Measurements from ENCODE around the gene NSMF. TPM values are rescaled to one million over a fixed set of nuclear protein-coding genes. Genes with fewer than 3 reads are reported as not detected.

Gene NSMF
- total RNA-seq, 2 donors from 2014 or later: 16.2 to 26.2 TPM

DNA sequence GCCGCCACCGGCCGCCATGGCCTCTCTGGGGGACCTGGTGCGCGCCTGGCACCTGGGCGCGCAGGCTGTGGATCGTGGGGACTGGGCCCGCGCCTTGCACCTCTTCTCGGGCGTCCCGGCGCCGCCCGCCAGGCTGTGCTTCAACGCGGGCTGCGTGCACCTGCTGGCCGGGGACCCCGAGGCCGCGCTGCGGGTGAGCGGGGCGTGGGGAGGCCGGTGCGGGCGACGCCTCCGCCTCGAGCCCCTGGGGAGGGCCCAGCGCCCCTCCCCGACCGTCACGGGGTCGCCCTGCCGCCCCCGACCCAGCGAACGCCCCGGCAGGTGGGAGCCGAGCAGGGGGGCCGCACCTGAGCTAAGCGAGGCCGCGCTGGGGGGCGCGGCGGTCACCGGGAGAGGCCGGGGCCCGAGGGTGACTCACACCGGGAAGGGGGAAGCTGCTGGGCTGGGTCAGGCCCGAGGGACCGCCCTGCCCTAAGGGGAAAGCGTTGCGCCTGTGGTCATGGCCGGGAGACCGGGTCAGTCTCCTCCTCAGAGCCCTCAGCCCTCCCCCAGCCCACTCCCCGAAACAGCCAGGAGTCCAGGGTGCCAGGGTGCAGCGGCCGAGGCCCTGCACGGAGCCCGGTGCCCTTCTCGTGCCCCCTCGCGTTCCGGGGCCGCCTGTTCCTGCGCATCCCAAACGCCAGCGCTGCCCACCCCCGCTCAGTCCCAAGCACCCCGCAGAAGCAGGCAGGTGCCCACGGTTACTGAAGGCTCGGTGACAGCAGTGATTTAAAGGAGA, 35.4 kb downstream of the NSMF start:
- Histone ChIP-seq H3K27me3 (no peaks in the 10 kb centered on the region), H3K4me3 (peak overlapping the region; percentile 79 to 92), H3K36me3 (no peaks in the 10 kb centered on the region), H3K9me3 (no peaks in the 10 kb centered on the region), H3K4me1 (peaks cover 0 to 24% of the 10 kb centered on the region in 2 donors), H3K27ac (peak overlapping the region; percentile 74 to 82)
- DNase-seq (ENCODE audit: low spot score): no peak
- TF ChIP-seq, protein P1, sequence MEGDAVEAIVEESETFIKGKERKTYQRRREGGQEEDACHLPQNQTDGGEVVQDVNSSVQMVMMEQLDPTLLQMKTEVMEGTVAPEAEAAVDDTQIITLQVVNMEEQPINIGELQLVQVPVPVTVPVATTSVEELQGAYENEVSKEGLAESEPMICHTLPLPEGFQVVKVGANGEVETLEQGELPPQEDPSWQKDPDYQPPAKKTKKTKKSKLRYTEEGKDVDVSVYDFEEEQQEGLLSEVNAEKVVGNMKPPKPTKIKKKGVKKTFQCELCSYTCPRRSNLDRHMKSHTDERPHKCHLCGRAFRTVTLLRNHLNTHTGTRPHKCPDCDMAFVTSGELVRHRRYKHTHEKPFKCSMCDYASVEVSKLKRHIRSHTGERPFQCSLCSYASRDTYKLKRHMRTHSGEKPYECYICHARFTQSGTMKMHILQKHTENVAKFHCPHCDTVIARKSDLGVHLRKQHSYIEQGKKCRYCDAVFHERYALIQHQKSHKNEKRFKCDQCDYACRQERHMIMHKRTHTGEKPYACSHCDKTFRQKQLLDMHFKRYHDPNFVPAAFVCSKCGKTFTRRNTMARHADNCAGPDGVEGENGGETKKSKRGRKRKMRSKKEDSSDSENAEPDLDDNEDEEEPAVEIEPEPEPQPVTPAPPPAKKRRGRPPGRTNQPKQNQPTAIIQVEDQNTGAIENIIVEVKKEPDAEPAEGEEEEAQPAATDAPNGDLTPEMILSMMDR (IDR thresholded peaks at IDR 0.05): peak in 1 of 2 donors; percentile 33

DNA sequence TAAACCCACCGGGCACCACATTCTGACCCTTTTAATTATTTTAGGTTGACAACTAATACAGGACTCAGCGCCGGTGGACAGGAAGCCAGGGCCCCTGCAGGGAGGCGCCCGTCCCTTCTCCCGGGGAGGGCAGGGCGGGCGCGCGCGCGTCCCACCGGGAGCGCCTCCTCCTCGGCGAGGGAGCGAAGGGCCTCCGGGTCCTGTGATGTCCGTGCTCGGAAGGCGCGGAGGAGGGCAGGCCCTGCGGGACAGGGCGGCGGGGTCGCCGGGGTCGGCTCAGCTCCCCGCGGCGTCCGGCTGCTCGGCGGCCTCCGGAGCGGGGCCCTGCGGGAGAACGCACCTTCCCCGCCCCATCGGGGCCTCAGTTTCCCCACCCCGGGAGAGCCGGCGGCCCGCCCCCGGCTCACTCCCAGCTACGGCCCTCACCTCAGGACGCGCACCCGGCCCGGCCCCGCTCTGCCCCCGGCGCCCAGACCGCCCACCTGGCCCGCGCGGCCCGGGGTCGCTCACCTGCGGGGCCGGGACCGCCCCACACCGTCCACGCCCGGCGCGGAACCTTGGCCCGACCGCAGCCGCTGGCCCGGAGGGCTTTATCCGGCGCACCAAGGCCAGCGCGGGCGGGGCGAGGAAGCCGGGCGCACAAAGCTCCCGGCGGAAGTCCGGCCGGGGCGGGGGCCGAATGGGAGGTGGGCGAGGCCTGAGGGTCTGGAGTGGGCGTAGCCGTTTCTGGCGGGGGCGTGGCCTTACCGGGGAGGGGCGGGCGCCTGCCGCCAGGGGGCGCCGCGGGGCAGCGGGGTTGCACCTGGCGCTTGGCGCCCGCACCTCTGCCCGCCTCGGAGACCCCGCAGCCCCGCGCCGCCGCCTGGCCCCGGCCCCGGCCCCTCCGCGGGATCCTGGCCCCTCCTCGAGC, 36.3 kb downstream of the NSMF start, which contains the start of the genes EXD3 and NOXA1:
TSS of gene EXD3 (minus strand) at position 559 of the 910 bp plus-strand sequence. CDS start 27,805 bp downstream, outside the sequence.
TSS of gene NOXA1 (plus strand) at position 790 of the 910 bp plus-strand sequence. CDS start 137 bp downstream, outside the sequence.
- peak; percentile 88 for DNase-seq (ENCODE audit: low spot score)
- peak within 1 kb of the TSS; percentile 79 to 92 for H3K4me3 ChIP-seq
- H3K9me3 ChIP-seq: no peaks in the 10 kb centered on the region
- peaks cover 0 to 27% of the 10 kb centered on the region in 2 donors for H3K4me1 ChIP-seq
- peak within 1 kb of the TSS; percentile 78 to 82 for H3K27ac ChIP-seq
- TF ChIP-seq, protein P1 (IDR thresholded peaks at IDR 0.05): peak; percentile 77 to 95
- H3K27me3 ChIP-seq: no peaks in the 10 kb centered on the region
- no peaks in the 10 kb centered on the region for H3K36me3 ChIP-seq

DNA sequence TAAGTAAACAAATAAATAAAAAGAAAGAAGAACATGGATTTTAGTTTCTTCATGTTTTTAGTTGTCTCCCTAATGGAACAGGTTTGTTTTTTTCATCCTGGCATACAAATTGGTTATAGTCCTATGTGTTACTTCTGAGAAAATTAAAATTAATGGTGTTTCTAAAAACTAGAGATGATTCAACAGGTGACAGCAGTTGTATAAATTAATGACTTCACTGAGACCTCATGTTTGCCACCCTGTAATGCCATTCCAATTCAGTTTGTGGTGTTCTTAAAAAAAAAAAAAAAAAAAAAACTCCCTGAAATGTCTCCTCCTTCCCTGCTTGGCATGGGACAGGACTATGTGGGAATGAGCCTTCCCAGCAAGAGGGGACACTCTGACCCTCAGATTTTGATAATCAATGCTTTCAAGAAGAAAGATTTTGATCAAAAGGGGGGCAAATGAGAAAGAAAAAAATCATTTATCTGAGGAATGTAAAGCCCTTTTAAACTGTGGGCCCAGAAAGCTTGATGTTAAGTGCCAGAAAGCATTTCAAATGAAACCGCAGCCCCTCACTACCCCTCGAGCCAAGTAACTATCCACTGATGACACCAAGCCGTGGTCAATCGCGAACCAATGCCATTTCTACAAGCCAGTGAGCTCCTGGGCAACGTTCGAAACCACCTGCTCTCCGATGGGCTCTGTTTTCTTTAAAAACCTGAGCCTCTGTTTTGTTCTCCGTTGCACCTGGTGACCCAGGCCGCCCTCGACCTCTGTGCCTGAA, 37.1 kb downstream of the NSMF start:
- no peak for DNase-seq (ENCODE audit: low spot score)
- H3K27ac ChIP-seq: peak overlapping the region; percentile 71 to 78

DNA sequence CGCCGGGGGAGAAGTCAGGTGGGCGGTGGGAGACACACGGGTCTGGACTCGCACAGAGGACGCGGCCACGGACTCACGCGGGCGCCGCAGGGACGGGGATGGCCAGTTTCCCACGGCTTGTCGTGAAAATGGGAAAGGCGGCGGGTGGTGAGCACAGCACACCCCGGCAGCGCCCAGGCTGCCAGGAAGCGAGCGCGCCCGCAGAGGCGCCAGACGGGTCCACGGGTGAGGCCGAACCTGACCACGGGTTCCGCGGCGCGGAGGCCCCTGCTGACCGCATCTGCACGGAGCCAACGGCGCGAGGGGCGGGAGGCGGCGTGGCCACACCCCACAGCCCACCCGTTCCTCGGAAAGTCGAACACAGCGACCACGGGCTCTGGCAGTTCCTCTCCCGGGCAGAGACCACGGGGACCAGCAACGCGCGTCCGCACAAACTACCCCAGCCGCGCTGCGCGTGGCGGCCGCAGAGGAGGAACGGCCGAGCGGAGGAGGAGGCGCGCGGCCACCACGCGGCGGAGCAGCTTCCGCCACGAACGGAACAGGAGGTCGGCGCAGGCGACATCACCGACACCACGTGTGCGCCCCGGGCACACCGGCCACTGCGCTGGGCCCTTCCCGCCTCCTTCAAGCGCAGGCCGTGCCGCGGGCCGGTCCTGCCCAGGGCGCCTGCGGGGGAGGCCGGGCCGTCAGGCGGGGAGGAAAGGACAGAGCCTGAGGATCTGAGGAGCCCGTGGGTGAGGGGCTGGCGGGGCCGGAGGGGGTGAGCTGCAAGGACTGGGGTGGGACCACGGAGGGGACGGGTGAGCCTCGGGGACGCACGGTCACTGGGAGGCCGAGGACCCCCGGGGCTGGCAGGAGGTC, 41.7 kb downstream of the NSMF start:
- Histone ChIP-seq H3K4me1 (peaks cover 0 to 32% of the 10 kb centered on the region in 2 donors), H3K27me3 (no peaks in the 10 kb centered on the region), H3K36me3 (no peaks in the 10 kb centered on the region), H3K4me3 (peak overlapping the region in 1 of 2 donors; percentile 49), H3K9me3 (no peaks in the 10 kb centered on the region), H3K27ac (peak overlapping the region in 1 of 2 donors; percentile 57)
- DNase-seq (ENCODE audit: low spot score): no peak
- TF ChIP-seq, protein P1 (IDR thresholded peaks at IDR 0.05): no peak

More for the DNA sequence above, 37.1 kb downstream of the NSMF start:
- Histone ChIP-seq H3K27me3 (no peaks in the 10 kb centered on the region), H3K4me1 (peaks cover 0 to 33% of the 10 kb centered on the region in 2 donors), H3K36me3 (no peaks in the 10 kb centered on the region), H3K9me3 (no peaks in the 10 kb centered on the region), H3K4me3 (peak overlapping the region; percentile 79 to 92)
- TF ChIP-seq, protein P1 (IDR thresholded peaks at IDR 0.05): no peak
